ENCODE results near the gene PIERCE2.
"Not testable (repeated sequence)": the region's sequence is repeated elsewhere in the genome, so short reads cannot be mapped to it uniquely, and the experiment has no call there.

PIERCE2 gene

DNA sequence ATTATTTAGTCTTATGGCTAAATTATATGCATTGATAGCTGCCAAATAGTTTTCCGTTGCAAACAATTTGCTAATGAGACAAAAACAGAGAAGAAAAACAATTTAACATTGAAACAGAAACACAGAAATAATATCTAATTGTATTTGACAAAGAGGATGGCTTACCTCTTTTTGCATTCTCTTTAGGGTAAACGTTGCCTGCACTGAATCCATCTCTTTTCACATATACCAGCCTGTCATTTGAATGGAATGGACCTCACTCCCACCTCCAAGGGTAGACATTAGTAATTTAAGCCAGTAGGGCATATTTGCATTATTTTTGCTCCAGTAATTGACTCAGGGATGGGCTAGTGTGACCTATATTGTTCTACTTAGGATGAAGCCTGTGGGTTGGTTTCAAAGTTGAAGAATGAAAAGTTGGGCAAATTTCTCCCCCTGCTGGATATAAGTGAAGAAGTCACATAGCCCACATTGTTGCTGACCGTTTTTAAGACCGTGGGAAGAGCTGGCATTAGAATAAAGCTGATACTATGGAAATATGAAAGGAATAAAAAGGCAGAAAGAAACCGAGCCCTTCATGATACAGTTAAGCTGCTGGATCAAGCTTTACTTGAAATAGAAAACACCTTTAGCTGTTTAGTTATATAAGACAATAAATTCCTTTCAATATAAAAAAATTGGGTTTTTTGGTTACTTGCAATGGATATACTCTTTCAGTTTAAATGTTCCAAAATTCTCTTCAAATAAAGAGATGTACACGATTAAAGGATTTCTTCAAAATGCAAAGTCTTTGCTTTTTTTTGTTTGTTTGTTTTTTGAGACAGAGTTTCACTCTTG is 26.9 kb downstream of the PIERCE2 start:
- no peak for DNase-seq

DNA sequence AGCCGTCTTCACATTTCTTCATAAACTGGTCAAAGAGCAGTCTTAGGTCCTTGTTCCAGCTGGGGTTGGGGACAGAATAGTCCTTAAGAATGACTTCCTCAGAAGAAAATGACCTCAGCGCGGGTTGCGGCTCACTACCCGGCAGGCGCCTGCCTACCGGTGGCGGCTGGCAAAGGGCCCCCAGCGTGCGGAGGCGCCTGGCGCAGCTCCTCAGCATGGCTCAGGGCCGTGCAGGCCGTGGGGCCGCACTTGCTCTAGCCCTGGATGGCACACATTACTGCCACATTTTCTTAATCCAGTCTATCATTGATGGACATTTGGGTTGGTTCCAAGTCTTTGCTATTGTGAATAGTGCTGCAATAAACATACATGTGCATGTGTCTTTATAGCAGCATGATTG is 34.8 kb downstream of the PIERCE2 start:
- DNase-seq = not testable (repeated sequence)

DNA sequence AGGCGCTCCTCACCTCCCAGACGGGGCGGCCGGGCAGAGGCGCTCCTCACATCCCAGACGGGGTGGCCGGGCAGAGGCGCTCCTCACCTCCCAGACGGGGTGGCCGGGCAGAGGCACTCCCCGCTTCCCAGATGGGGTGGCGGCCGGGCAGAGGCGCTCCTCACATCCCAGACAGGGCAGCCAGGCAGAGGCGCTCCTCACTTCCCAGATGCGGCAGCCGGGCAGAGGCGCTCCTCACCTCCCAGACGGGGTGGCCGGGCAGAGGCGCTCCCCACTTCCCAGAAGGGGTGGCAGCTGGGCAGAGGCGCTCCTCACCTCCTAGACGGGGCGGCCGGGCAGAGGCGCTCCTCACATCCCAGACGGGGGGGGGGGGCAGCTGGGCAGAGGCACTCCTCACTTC is 37.6 kb downstream of the PIERCE2 start:
- not testable (repeated sequence) for DNase-seq

DNA sequence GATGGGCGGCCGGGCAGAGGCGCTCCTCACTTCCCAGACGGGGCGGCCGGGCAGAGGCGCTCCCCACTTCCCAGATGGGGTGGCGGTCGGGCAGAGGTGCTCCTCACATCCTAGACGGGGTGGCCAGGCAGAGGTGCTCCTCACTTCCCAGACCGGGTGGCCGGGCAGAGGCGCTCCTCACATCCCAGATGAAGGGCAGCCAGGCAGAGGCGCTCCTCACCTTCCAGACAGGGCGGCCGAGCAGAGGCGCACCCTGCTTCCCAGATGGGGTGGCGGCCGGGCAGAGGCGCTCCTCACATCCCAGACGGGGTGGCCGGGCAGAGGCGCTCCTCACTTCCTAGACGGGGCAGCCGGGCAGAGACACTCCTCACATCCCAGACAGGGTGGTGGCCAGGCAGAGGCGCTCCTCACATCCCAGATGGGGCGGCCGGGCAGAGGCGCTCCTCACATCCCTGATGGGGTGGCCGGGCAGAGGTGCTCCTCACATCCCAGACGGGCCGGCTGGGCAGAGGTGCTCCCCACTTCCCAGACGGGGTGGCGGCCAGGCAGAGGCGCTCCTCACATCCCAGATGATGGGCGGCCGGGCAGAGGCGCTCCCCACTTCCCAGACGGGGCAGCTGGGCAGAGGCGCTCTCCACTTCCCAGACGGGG is 38.2 kb downstream of the PIERCE2 start:
- DNase-seq = not testable (repeated sequence)

DNA sequence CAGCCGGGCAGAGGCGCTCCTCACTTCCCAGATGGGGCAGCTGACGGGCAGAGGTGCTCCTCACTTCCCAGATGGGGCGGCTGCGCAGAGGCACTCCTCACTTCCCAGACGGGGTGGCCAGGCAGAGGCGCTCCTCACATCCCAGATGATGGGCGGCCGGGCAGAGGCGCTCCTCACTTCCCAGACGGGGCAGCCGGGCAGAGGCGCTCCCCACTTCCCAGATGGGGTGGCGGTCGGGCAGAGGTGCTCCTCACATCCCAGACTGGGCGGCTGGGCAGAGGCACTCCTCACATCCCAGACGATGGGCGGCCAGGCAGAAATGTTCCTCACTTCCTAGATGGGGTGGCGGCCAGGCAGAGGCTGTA is 38.7 kb downstream of the PIERCE2 start:
- DNase-seq = not testable (repeated sequence)

DNA sequence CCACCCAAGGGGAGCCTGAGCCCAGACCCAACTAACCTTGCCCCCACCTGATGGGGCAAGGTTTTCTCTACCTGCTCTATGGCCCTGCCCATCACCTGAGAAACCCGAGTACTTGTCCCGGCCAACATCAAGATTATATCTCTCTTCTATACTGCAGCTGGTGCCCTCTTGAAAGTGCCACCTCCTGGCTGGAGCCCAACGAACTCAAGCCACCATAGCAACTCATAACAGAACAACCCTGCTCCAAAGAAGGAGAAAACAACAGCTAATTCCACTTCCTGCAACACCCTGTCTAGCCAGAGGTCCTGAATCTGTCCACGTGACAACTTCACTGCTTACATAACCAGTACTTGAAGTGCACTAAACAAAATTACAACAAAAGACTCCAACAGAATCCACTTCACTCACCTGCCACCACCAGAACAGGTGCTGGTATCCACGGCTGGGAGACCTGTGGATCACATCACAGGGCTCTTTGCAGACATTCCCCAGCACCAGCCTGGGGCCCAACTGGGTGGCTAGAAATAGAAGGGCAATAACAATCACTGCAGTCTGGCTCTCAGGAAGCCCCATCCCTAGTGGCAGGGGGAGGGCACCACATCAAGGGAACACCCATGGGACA is 49.2 kb downstream of the PIERCE2 start:
- DNase-seq = no peak

DNA sequence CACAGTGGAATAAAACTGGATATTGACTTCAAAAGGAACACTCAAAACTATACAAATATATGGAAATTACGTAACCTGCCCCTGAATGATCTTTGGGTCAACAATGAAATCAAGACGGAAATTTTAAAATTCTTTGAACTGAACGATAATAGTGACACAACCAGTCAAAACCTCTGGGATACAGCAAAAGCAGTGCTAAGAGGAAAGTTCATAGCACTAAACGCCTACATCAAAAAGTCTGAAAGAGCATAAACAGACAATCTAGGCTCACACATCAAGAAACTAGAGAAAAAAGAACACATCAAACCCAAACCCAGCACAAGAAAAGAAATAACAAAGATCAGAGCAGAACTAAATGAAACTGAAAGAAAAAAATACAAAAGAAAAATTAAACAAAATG is 53.2 kb downstream of the PIERCE2 start:
- no peak for DNase-seq

DNA sequence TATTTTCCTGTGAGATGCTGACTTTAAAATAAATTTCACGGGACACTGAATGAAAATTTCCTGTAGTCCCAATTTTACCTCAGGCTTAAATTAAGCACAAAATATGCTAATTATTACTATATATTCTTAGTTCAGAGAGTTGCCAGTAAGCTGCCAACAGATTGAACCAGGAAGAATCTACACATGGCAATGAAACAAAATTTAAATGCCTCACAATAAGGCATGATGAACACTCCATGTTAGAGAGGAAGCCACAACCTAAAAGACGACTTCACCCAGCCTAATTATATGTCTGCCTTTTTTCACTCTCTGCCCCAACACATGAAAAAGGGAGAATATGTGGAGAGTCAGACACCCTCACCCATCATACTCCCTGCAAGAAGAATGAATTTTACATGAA is 60.0 kb downstream of the PIERCE2 start:
- no peak for DNase-seq
